ENCODE measurements around the gene RBP5.

DNA sequence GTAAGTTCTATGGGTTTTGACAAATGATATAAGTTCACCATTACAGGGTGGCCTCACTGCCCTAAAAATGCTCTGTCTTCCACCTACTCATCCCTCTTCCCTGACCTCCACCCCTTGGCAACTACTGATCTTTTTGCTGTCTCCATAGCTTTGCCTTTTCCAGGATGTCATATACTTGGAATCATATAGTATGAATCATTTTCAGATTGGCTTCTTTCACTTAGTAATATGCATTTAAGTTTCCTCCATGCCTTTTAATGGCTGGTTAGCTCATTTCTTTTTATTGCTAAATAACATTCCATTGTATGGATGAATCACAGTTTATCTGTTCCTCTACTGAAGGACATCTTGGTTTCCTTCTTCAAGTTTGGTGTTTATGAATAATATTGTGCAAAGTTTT is 46.8 kb upstream of the RBP5 start:
- TF ChIP-seq, protein P1, sequence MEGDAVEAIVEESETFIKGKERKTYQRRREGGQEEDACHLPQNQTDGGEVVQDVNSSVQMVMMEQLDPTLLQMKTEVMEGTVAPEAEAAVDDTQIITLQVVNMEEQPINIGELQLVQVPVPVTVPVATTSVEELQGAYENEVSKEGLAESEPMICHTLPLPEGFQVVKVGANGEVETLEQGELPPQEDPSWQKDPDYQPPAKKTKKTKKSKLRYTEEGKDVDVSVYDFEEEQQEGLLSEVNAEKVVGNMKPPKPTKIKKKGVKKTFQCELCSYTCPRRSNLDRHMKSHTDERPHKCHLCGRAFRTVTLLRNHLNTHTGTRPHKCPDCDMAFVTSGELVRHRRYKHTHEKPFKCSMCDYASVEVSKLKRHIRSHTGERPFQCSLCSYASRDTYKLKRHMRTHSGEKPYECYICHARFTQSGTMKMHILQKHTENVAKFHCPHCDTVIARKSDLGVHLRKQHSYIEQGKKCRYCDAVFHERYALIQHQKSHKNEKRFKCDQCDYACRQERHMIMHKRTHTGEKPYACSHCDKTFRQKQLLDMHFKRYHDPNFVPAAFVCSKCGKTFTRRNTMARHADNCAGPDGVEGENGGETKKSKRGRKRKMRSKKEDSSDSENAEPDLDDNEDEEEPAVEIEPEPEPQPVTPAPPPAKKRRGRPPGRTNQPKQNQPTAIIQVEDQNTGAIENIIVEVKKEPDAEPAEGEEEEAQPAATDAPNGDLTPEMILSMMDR (tag by site-specific recombination; IDR thresholded peaks at IDR 0.05): no peak
- TF ChIP-seq, protein P2, sequence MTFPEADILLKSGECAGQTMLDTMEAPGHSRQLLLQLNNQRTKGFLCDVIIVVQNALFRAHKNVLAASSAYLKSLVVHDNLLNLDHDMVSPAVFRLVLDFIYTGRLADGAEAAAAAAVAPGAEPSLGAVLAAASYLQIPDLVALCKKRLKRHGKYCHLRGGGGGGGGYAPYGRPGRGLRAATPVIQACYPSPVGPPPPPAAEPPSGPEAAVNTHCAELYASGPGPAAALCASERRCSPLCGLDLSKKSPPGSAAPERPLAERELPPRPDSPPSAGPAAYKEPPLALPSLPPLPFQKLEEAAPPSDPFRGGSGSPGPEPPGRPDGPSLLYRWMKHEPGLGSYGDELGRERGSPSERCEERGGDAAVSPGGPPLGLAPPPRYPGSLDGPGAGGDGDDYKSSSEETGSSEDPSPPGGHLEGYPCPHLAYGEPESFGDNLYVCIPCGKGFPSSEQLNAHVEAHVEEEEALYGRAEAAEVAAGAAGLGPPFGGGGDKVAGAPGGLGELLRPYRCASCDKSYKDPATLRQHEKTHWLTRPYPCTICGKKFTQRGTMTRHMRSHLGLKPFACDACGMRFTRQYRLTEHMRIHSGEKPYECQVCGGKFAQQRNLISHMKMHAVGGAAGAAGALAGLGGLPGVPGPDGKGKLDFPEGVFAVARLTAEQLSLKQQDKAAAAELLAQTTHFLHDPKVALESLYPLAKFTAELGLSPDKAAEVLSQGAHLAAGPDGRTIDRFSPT (tag by site-specific recombination; IDR thresholded peaks at IDR 0.05): no peak
- TF ChIP-seq ZNF23 (tag by site-specific recombination; IDR thresholded peaks at IDR 0.05; ENCODE audit: borderline replicate concordance) (no peak), BCL11A (tag by site-specific recombination; IDR thresholded peaks at IDR 0.05; ENCODE audit: low read depth) (no peak), GLIS2 (tag by site-specific recombination; IDR thresholded peaks at IDR 0.05) (no peak), ZFP69B (tag by site-specific recombination; IDR thresholded peaks at IDR 0.05) (no peak), SP7 (tag by site-specific recombination; IDR thresholded peaks at IDR 0.05) (no peak), ZNF585B (tag by site-specific recombination; IDR thresholded peaks at IDR 0.05) (no peak), KLF1 (tag by site-specific recombination; IDR thresholded peaks at IDR 0.05) (no peak), SP2 (tag by site-specific recombination; IDR thresholded peaks at IDR 0.05) (no peak), ZNF132 (tag by site-specific recombination; IDR thresholded peaks at IDR 0.05; ENCODE audit: borderline replicate concordance) (no peak), ZNF768 (tag by site-specific recombination; IDR thresholded peaks at IDR 0.05) (no peak)
- TF ChIP-seq, protein P3, sequence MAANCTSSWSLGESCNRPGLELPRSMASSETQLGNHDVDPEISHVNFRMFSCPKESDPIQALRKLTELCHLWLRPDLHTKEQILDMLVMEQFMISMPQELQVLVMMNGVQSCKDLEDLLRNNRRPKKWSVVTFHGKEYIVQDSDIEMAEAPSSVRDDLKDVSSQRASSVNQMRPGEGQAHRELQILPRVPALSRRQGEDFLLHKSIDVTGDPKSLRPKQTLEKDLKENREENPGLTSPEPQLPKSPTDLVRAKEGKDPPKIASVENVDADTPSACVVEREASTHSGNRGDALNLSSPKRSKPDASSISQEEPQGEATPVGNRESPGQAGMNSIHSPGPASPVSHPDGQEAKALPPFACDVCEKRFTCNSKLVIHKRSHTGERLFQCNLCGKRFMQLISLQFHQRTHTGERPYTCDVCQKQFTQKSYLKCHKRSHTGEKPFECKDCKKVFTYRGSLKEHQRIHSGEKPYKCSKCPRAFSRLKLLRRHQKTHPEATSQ (tag by site-specific recombination; IDR thresholded peaks at IDR 0.05): no peak
- TF ChIP-seq, protein P4, sequence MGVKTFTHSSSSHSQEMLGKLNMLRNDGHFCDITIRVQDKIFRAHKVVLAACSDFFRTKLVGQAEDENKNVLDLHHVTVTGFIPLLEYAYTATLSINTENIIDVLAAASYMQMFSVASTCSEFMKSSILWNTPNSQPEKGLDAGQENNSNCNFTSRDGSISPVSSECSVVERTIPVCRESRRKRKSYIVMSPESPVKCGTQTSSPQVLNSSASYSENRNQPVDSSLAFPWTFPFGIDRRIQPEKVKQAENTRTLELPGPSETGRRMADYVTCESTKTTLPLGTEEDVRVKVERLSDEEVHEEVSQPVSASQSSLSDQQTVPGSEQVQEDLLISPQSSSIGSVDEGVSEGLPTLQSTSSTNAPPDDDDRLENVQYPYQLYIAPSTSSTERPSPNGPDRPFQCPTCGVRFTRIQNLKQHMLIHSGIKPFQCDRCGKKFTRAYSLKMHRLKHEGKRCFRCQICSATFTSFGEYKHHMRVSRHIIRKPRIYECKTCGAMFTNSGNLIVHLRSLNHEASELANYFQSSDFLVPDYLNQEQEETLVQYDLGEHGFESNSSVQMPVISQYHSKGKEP (tag by site-specific recombination; IDR thresholded peaks at IDR 0.05): no peak
